Spinal cord (tissue), 10 donors: Measurements from ENCODE around the gene SLC22A5. TPM values are rescaled to one million over a fixed set of nuclear protein-coding genes. Genes with fewer than 3 reads are reported as not detected.

Experiments
- DNase-seq, 6 donors: peaks; one replicate each; pipeline versions ENCODE4 v3.0.0 to v3.0.0-alpha.2; 2013 to 2015; ENCODE audit warnings: low spot score in 6 of 6, low read depth in 4 of 6
- H3K27ac ChIP-seq: one replicate; pipeline ENCODE4 v1.5.1; 2013; ENCODE audit warnings: low read depth, low read length, control low read depth
- H3K27me3 ChIP-seq: one replicate; pipeline ENCODE4 v1.6.1; 2013; ENCODE audit warnings: low read length; ENCODE audit not compliant: control insufficient read depth, insufficient read depth
- H3K36me3 ChIP-seq: one replicate; pipeline ENCODE4 v1.6.1; 2013; ENCODE audit warnings: low read length; ENCODE audit not compliant: control insufficient read depth, insufficient read depth
- H3K4me1 ChIP-seq: one replicate; pipeline ENCODE4 v1.6.1; 2013; ENCODE audit warnings: low read length; ENCODE audit not compliant: control insufficient read depth, insufficient read depth
- H3K4me3 ChIP-seq: one replicate; pipeline ENCODE4 v1.5.1; 2013; ENCODE audit warnings: low read depth, low read length, control low read depth
- H3K9me3 ChIP-seq: one replicate; pipeline ENCODE4 v1.6.1; 2013; ENCODE audit warnings: low read length; ENCODE audit not compliant: control insufficient read depth, insufficient read depth
- WGBS: methylation state at CpG from one replicate; pipeline ENCODE4 v1.1.5; 2013; ENCODE audit warnings: missing lambda C conversion rate; ENCODE audit not compliant: insufficient coverage; 5-methylcytosine and 5-hydroxymethylcytosine counted together
- polyA plus RNA-seq, 2 donors: library from polyadenylated mRNA; unstranded; fragments of 120-200 nt; gene quantifications; one replicate each; pipeline ENCODE4 v1.2.1, GENCODE V29; 2013; ENCODE audit not compliant: insufficient read length in 2 of 2
- small RNA-seq: library from RNA; depleted of rRNA; stranded (forward); fragments of <200 nt; gene quantifications from one replicate; pipeline ENCODE3, GENCODE V24; 2014; ENCODE audit warnings: low replicate concordance
- total RNA-seq, 2 donors: library from RNA; depleted of rRNA in 1 of 2; stranded (reverse); fragments of 120-200 nt in 1 of 2; fragments of >200 nt in 1 of 2; gene quantifications; one replicate each; pipeline versions ENCODE4 v1.2.3 to v1.2.4, GENCODE V29; 2013 to 2014
- donor health status: healthy.

SLC22A5 gene
- total and polyA plus RNA-seq, 4 donors, result 9.3 to 12.9 (median 11.3) TPM

GRCh38 chr5:132439521-132440089, 70.1 kb downstream of the SLC22A5 start:
- Histone ChIP-seq H3K36me3 (no peaks in the 10 kb centered on the region), H3K4me3 (no peak overlapping the region), H3K27me3 (no peaks in the 10 kb centered on the region), H3K4me1 (peaks cover 8% of the 10 kb centered on the region), H3K27ac (peak overlapping the region; percentile 33), H3K9me3 (no peaks in the 10 kb centered on the region)
- DNase-seq, result peak in 1 of 6 donors; percentile 69
- 34% methylated on average over 6 of the region's 7 CpGs for WGBS

- no peak overlapping the region for H3K27ac ChIP-seq
- H3K4me1 ChIP-seq, result peaks cover 18% of the 10 kb centered on the region
- 75% methylated on average over 6 of the region's 7 CpGs for WGBS
These were observed 74.6 kb downstream of the SLC22A5 start for GRCh38 chr5:132444061-132444460.

More at GRCh38 chr5:132444061-132444460, 74.6 kb downstream of the SLC22A5 start:
- H3K4me3 ChIP-seq, result no peak overlapping the region
- H3K9me3 ChIP-seq, result no peaks in the 10 kb centered on the region
- no peaks in the 10 kb centered on the region for H3K36me3 ChIP-seq
- no peak for DNase-seq
- H3K27me3 ChIP-seq, result no peaks in the 10 kb centered on the region

Small RNA genes lying within 50 kb of the gene (small RNA-seq; reads per million reads assigned to genes)
- 0.12 reads per million for gene MIR3936

Other genes starting within 250 kb of the SLC22A5 start
- 10 to 100 TPM; 26.0 to 44.1 TPM for gene P4HA2, start 141.9 kb upstream of the SLC22A5 start, total RNA-seq
- 10 to 100 TPM; 11.2 to 18.4 TPM for gene P4HA2, start 141.9 kb upstream of the SLC22A5 start, polyA plus RNA-seq
- gene PDLIM4, start 112.0 kb upstream of the SLC22A5 start, total RNA-seq, result 10 to 100 TPM; 10.6 to 28.1 TPM
- gene PDLIM4, start 112.0 kb upstream of the SLC22A5 start, polyA plus RNA-seq, result 10 to 100 TPM; 35.1 to 40.9 TPM
- gene SLC22A4, start 75.3 kb upstream of the SLC22A5 start, total RNA-seq, result 1 to 10 TPM; 4.0 to 8.7 TPM
- gene SLC22A4, start 75.3 kb upstream of the SLC22A5 start, polyA plus RNA-seq, result 1 to 10 TPM; 7.4 to 7.9 TPM
- 1 to 10 TPM; 7.8 to 8.5 TPM for gene IRF1, start 121.1 kb downstream of the SLC22A5 start, total RNA-seq
- gene IRF1, start 121.1 kb downstream of the SLC22A5 start, polyA plus RNA-seq, result 1 to 10 TPM; 5.8 to 6.9 TPM
- under 1 TPM in 1 of 2 donors, not detected in 1; 0.50 TPM for gene IL5, start 173.8 kb downstream of the SLC22A5 start, total RNA-seq
- under 1 TPM in 1 of 2 donors, not detected in 1; 0.86 TPM for gene IL5, start 173.8 kb downstream of the SLC22A5 start, polyA plus RNA-seq
- gene RAD50, start 187.3 kb downstream of the SLC22A5 start, total RNA-seq, result 10 to 100 TPM; 27.7 to 40.5 TPM
- 10 to 100 TPM; 22.0 to 31.9 TPM for gene RAD50, start 187.3 kb downstream of the SLC22A5 start, polyA plus RNA-seq